ENCODE results near the gene FBP1. TPM values are rescaled to one million over a fixed set of nuclear protein-coding genes. Genes with fewer than 3 reads are reported as not detected.

FBP1 gene
- total RNA-seq, 1 experiment from 2014 or later: 2.3 TPM

DNA sequence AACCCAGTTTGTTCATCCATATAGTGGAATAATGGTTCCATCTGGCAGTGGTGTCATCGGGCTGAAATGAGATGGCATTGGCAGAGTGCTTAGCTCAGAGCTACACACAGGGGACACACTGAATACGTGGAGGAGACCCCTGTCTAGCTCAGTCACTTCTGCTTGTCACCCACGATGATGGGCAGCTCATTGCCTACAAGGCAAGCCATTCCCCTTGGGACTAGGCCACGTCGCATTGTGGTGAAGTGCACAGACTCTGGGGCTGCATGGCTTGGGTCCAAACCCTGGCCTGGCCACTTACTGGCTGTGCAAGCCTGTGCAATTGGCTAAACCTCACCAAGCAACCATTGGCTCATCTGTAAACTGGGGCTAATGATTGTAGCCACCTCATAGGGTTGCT is 3.2 kb upstream of the FBP1 start:
- H3K36me3 Mint-ChIP-seq (ENCODE audit: insufficient read depth, unreplicated experiment): no peaks in the 10 kb centered on the region
- no peaks in the 10 kb centered on the region for H3K9me3 ChIP-seq
- H3K4me1 Mint-ChIP-seq (ENCODE audit: low read depth, unreplicated experiment): no peaks in the 10 kb centered on the region
- no peak for DNase-seq
- no peak overlapping the region for H3K4me3 Mint-ChIP-seq (ENCODE audit: unreplicated experiment)
- no peak overlapping the region for H3K4me3 ChIP-seq (ENCODE audit: low read depth, low read length)
- no TSS peak for BruUV-seq (replicated peaks)
- intact Hi-C loops (cut with micrococcal nuclease; ENCODE audit: unreplicated experiment): no loop called here
- no peaks in the 10 kb centered on the region for H3K9me3 Mint-ChIP-seq (ENCODE audit: unreplicated experiment)
- no peaks in the 10 kb centered on the region for H3K27me3 ChIP-seq (replicated peaks; ENCODE audit: control insufficient read depth, insufficient read depth, low read length)
- H3K27ac Mint-ChIP-seq (ENCODE audit: unreplicated experiment): no peak overlapping the region
- ChIA-PET CTCF (no interaction called here), POLR2A (no interaction called here)
- TF ChIP-seq, protein P1, sequence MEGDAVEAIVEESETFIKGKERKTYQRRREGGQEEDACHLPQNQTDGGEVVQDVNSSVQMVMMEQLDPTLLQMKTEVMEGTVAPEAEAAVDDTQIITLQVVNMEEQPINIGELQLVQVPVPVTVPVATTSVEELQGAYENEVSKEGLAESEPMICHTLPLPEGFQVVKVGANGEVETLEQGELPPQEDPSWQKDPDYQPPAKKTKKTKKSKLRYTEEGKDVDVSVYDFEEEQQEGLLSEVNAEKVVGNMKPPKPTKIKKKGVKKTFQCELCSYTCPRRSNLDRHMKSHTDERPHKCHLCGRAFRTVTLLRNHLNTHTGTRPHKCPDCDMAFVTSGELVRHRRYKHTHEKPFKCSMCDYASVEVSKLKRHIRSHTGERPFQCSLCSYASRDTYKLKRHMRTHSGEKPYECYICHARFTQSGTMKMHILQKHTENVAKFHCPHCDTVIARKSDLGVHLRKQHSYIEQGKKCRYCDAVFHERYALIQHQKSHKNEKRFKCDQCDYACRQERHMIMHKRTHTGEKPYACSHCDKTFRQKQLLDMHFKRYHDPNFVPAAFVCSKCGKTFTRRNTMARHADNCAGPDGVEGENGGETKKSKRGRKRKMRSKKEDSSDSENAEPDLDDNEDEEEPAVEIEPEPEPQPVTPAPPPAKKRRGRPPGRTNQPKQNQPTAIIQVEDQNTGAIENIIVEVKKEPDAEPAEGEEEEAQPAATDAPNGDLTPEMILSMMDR (IDR thresholded peaks at IDR 0.05; ENCODE audit: insufficient read depth in 1 of 2, low read depth in 1 of 2, low read length in 1 of 2, severe bottlenecking in 1 of 2, unreplicated experiment in 1 of 2): no peak
- no peaks in the 10 kb centered on the region for H3K27me3 Mint-ChIP-seq (ENCODE audit: insufficient read depth, unreplicated experiment)
- H3K4me1 ChIP-seq: no peaks in the 10 kb centered on the region
- no peaks in the 10 kb centered on the region for H3K36me3 ChIP-seq (ENCODE audit: control insufficient read depth, insufficient read depth, low read length)

DNA sequence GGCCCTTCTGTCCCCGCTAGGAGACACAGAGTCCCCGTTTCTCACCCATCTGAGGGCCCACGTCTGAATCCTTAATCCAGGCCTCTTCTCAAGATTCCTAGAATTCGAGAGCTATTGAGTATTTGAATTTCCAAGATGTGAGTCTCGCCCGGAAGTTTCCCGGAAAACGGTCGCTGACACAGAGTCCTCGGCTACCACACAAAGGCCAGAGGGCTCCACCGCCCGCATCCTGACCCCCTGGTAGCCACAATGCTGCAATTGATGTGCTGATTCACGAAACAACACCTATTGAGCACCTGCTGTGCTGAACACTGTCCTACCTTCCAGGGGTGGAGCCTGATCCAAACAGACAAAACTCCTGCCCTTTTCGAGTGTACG is 670 bp upstream of the FBP1 start:
- DNase-seq: no peak
- H3K27ac Mint-ChIP-seq (ENCODE audit: unreplicated experiment): no peak overlapping the region
- POLR2A ChIA-PET: no interaction called here
- H3K4me3 Mint-ChIP-seq (ENCODE audit: unreplicated experiment): peak overlapping the region; percentile 70
- no peaks in the 10 kb centered on the region for H3K27me3 ChIP-seq (replicated peaks; ENCODE audit: control insufficient read depth, insufficient read depth, low read length)
- H3K4me1 ChIP-seq: no peaks in the 10 kb centered on the region
- H3K9me3 ChIP-seq: no peaks in the 10 kb centered on the region
- CTCF ChIA-PET: no interaction called here
- no peaks in the 10 kb centered on the region for H3K27me3 Mint-ChIP-seq (ENCODE audit: insufficient read depth, unreplicated experiment)
- no peaks in the 10 kb centered on the region for H3K36me3 Mint-ChIP-seq (ENCODE audit: insufficient read depth, unreplicated experiment)
- TF ChIP-seq, protein P1 (IDR thresholded peaks at IDR 0.05; ENCODE audit: insufficient read depth in 1 of 2, low read depth in 1 of 2, low read length in 1 of 2, severe bottlenecking in 1 of 2, unreplicated experiment in 1 of 2): no peak
- H3K4me1 Mint-ChIP-seq (ENCODE audit: low read depth, unreplicated experiment): no peaks in the 10 kb centered on the region
- H3K36me3 ChIP-seq (ENCODE audit: control insufficient read depth, insufficient read depth, low read length): no peaks in the 10 kb centered on the region
- intact Hi-C loops (cut with micrococcal nuclease; ENCODE audit: unreplicated experiment): no loop called here
- no TSS peak for BruUV-seq (replicated peaks)
- H3K9me3 Mint-ChIP-seq (ENCODE audit: unreplicated experiment): no peaks in the 10 kb centered on the region
- peak overlapping the region; percentile 55 for H3K4me3 ChIP-seq (ENCODE audit: low read depth, low read length)

DNA sequence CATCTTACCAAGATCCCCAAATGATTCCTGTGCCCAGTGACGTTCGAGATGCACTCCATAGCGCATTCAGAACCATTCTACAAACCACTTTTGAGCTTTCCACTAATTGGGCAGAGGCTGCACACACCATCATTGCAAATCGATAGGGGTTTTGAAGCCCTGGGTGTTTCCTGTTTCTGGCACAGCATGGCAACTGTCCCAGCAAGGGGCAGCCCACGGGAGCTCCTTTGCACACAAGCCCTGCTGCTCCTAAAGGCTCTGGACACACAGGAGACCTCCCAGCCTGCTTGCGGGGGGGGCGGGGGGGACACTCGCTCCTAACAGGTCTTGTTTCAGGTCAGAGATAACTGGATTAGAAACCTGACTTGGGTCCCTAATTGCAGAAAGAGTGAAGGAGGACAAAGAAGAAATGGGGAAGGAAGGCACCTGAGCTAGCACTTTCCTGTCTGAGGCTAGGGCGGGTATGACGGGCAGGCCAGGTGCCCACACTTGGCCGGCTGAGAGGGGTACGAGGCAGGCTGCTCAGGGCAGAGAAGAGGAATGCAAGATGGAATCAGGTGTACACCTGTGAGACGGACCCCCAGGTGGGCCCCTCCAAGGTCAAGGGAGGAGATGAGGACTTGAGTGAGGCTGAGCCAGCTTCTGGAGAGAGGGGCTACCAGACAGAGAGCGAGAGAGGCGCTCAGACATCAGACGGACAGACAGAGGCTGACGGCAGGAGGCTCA is 820 bp downstream of the FBP1 start:
- no peaks in the 10 kb centered on the region for H3K36me3 ChIP-seq (ENCODE audit: control insufficient read depth, insufficient read depth, low read length)
- BruUV-seq (replicated peaks): no TSS peak
- intact Hi-C loops (cut with micrococcal nuclease; ENCODE audit: unreplicated experiment): no loop called here
- Mint-ChIP-seq H3K4me1 (ENCODE audit: low read depth, unreplicated experiment) (no peaks in the 10 kb centered on the region), H3K36me3 (ENCODE audit: insufficient read depth, unreplicated experiment) (no peaks in the 10 kb centered on the region), H3K4me3 (ENCODE audit: unreplicated experiment) (peak overlapping the region; percentile 70), H3K27me3 (ENCODE audit: insufficient read depth, unreplicated experiment) (no peaks in the 10 kb centered on the region), H3K9me3 (ENCODE audit: unreplicated experiment) (no peaks in the 10 kb centered on the region), H3K27ac (ENCODE audit: unreplicated experiment) (no peak overlapping the region)
- POLR2A ChIA-PET: no interaction called here
- H3K27me3 ChIP-seq (replicated peaks; ENCODE audit: control insufficient read depth, insufficient read depth, low read length): no peaks in the 10 kb centered on the region
- no peak for DNase-seq
- no peaks in the 10 kb centered on the region for H3K9me3 ChIP-seq
- no peaks in the 10 kb centered on the region for H3K4me1 ChIP-seq
- CTCF ChIA-PET: interaction anchor here (0.6 kb wide), 1 partner anchor 9 kb away, joined by 3 read pairs; no protein-coding TSS in a partner anchor
- peak overlapping the region; percentile 55 for H3K4me3 ChIP-seq (ENCODE audit: low read depth, low read length)
- TF ChIP-seq, protein P1 (IDR thresholded peaks at IDR 0.05; ENCODE audit: insufficient read depth in 1 of 2, low read depth in 1 of 2, low read length in 1 of 2, severe bottlenecking in 1 of 2, unreplicated experiment in 1 of 2): no peak
